Activated CD8-positive, alpha-beta T cell treated with anti-CD3 and anti-CD28 coated beads for 36 hours (primary cell): Measurements from ENCODE around the gene C18orf63. TPM values are rescaled to one million over a fixed set of nuclear protein-coding genes. Genes with fewer than 3 reads are reported as not detected.

Source experiments
- ATAC-seq: fragments of 200-7000 bp; cut with Tn5 transposase; one replicate; pipeline ENCODE4 v1.10.0; 2021; ENCODE audit warnings: mild to moderate bottlenecking, moderate library complexity
- CTCF ChIA-PET: fragments of 350-600 bp; sonication (Branson Sonifier 250); formaldehyde crosslinking; loops from one replicate; lab custom pipeline; 2021; ENCODE audit warnings: antibody characterized with exemption; lab: Charles Lee
- POLR2A ChIA-PET: fragments of 350-600 bp; sonication (Branson Sonifier 250); formaldehyde crosslinking; loops from one replicate; lab custom pipeline; 2021; ENCODE audit warnings: antibody characterized with exemption; lab: Charles Lee
- DNase-seq: peaks from one replicate; pipeline ENCODE4 v3.0.0-alpha.2; 2020
- H3K27ac Mint-ChIP-seq: one replicate; pipeline ENCODE4 v1.8.0; 2021; ENCODE audit warnings: mild to moderate bottlenecking, mixed read lengths
- H3K27me3 Mint-ChIP-seq: one replicate; pipeline ENCODE4 v1.8.0; 2021; ENCODE audit warnings: mixed read lengths
- H3K36me3 Mint-ChIP-seq: one replicate; pipeline ENCODE4 v1.8.0; 2021; ENCODE audit warnings: low read depth, mixed read lengths
- H3K4me1 Mint-ChIP-seq: one replicate; pipeline ENCODE4 v1.8.0; 2021; ENCODE audit warnings: low read depth, mixed read lengths
- H3K4me3 Mint-ChIP-seq: one replicate; pipeline ENCODE4 v1.8.0; 2021; ENCODE audit warnings: mild to moderate bottlenecking, moderate library complexity, mixed read lengths
- H3K9me3 Mint-ChIP-seq: one replicate; pipeline ENCODE4 v1.8.0; 2021; ENCODE audit warnings: mixed read lengths
- intact Hi-C: fragments of 100-400 bp; cut with micrococcal nuclease; formaldehyde crosslinking; loops from one replicate; pipeline ENCODE4 v1.10.0; 2022
- total RNA-seq, 2 experiments: library from RNA; stranded (reverse); gene quantifications; one replicate each; pipeline ENCODE4 v1.2.3, GENCODE V29; 2021
- TF ChIP-seq, protein P1 (sequence below): fragments of 200-600 bp; IDR thresholded peaks from one replicate; pipeline ENCODE4 v1.8.0; 2022; ENCODE audit warnings: antibody characterized with exemption, mild to moderate bottlenecking

The C18orf63 gene
- total RNA-seq, 2 experiments from 2014 or later = not detected

DNA sequence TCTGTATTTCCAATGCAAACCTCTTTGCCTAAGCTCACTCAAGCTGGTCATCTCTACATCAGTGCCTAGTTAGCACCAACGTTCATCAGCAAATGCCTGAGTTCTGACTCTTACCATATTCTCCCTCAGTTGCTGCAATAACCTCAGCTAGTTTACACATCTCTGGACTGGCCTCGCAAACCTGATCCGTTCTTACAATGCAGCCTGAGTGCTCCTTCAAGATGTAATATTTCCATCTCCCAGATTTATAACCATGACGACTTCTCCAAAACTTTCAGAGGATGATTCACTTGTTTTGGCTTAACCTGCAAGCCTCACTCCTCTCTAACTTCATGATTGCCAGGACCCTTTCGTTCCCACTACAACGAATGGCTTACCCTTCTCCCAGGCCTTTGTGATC lies 71.7 kb downstream of the C18orf63 start:
- CTCF ChIA-PET = interaction anchor here (1.3 kb wide), 1 partner anchor 12 kb away, joined by 4 read pairs; no protein-coding TSS in a partner anchor
- ATAC-seq = no peak

DNA sequence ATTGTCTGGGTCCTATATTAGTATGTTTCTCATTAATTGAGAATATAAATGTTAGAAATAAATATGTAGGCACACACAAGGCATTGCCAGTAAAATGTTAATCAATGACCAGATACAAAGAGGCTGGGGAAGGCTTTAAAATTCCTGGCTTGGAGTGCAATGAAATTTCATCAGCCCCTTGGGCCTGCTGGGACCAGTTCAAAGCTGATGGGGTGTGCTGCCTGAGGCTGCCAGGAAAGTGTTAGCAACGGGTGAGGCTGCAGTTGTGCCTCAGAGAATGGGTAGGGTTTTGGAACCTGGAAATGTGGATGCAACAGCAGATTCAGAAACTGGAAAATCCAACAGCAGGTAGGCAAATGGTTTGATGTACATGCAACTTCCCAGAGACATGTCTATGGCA lies 72.6 kb downstream of the C18orf63 start:
- ChIA-PET POLR2A (no interaction called here), CTCF (no interaction called here)
- Mint-ChIP-seq H3K27ac (no peak overlapping the region), H3K36me3 (no peaks in the 10 kb centered on the region), H3K9me3 (no peaks in the 10 kb centered on the region), H3K27me3 (no peaks in the 10 kb centered on the region), H3K4me1 (peaks cover 10% of the 10 kb centered on the region), H3K4me3 (no peak overlapping the region)
- DNase-seq (no peak), ATAC-seq (no peak)
- intact Hi-C loops = no loop called here
- TF ChIP-seq, protein P1, sequence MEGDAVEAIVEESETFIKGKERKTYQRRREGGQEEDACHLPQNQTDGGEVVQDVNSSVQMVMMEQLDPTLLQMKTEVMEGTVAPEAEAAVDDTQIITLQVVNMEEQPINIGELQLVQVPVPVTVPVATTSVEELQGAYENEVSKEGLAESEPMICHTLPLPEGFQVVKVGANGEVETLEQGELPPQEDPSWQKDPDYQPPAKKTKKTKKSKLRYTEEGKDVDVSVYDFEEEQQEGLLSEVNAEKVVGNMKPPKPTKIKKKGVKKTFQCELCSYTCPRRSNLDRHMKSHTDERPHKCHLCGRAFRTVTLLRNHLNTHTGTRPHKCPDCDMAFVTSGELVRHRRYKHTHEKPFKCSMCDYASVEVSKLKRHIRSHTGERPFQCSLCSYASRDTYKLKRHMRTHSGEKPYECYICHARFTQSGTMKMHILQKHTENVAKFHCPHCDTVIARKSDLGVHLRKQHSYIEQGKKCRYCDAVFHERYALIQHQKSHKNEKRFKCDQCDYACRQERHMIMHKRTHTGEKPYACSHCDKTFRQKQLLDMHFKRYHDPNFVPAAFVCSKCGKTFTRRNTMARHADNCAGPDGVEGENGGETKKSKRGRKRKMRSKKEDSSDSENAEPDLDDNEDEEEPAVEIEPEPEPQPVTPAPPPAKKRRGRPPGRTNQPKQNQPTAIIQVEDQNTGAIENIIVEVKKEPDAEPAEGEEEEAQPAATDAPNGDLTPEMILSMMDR = no peak

More for the DNA sequence above, 71.7 kb downstream of the C18orf63 start:
- Mint-ChIP-seq H3K27ac (no peak overlapping the region), H3K4me1 (peaks cover 10% of the 10 kb centered on the region), H3K36me3 (no peaks in the 10 kb centered on the region), H3K9me3 (no peaks in the 10 kb centered on the region), H3K27me3 (no peaks in the 10 kb centered on the region), H3K4me3 (no peak overlapping the region)
- POLR2A ChIA-PET = no interaction called here
- TF ChIP-seq, protein P1 = no peak
- no peak for DNase-seq
- intact Hi-C loops = no loop called here

DNA sequence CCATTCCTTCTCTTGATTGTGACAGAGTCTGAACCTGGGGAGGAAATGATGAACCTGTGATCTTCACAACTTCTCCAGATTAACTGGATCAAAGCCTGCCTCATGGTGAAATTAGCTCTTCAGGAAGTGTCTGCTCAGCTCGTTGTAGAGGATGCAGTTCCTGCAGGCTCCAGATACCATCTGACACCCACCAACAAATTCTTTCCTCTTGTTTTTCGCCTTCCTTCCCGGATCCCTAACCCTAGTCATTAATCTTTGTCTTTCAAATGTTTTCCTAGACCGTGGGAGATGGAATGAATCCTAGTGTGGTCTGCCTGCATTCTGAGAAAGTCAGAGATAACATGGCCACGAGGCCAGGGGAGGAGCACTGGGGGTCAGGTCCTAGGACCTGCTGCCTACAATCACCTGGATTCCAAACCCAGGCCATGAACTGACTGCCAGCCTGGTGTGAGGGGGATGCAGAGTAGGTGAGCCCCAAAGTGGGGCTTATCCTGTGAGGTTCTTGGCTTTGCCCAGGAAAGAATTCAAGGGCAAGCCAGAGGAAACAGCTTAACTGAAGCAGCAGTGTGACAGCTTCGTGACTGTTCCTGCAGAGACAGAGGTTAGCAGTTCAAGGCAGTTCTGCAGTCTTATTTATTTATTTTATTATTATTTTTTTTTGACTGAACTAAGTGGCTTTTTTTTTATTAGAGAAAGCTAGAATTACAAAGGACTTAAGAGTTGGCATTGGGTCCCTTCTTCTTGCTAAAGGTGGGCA lies 73.7 kb downstream of the C18orf63 start:
- TF ChIP-seq, protein P1 = no peak
- DNase-seq = no peak
- H3K27ac Mint-ChIP-seq = no peak overlapping the region
- intact Hi-C loops = no loop called here
- H3K9me3 Mint-ChIP-seq = no peaks in the 10 kb centered on the region
- H3K27me3 Mint-ChIP-seq = no peaks in the 10 kb centered on the region
- POLR2A ChIA-PET = no interaction called here
- CTCF ChIA-PET = interaction anchor here (0.6 to 1.5 kb wide), 2 partner anchors 24 to 36 kb away, joined by 3 read pairs; no protein-coding TSS in a partner anchor
- no peaks in the 10 kb centered on the region for H3K36me3 Mint-ChIP-seq
- ATAC-seq = no peak
- H3K4me3 Mint-ChIP-seq = no peak overlapping the region
- peaks cover 10% of the 10 kb centered on the region for H3K4me1 Mint-ChIP-seq

DNA sequence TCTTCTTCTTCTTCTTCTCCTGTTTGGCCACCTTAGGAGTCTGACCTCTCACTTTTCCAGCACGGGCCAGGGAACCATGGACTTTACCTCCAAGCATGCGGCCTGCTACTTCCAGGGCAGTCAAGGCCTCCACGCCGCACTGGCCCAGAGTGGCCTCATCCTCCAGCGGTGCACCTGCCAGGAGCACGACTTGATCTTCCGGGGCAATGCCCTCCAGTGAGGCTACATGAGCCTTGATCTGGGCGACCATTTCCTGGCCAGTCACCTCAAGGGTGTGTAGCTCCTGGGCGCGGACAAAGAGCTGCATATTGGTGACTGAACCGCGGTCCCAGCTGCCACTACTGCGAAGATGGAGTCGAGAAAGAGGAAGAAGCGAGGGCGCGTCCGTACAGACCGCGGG lies 74.4 kb downstream of the C18orf63 start:
- ATAC-seq (no peak), DNase-seq (no peak)
- Mint-ChIP-seq H3K36me3 (no peaks in the 10 kb centered on the region), H3K4me1 (peaks cover 10% of the 10 kb centered on the region), H3K9me3 (no peaks in the 10 kb centered on the region), H3K4me3 (no peak overlapping the region), H3K27ac (no peak overlapping the region), H3K27me3 (no peaks in the 10 kb centered on the region)
- ChIA-PET CTCF (interaction anchor here (1.5 to 1.7 kb wide), 2 partner anchors 12 to 36 kb away, joined by 3 to 4 read pairs; no protein-coding TSS in a partner anchor), POLR2A (no interaction called here)
- TF ChIP-seq, protein P1 = no peak
- intact Hi-C loops = no loop called here

DNA sequence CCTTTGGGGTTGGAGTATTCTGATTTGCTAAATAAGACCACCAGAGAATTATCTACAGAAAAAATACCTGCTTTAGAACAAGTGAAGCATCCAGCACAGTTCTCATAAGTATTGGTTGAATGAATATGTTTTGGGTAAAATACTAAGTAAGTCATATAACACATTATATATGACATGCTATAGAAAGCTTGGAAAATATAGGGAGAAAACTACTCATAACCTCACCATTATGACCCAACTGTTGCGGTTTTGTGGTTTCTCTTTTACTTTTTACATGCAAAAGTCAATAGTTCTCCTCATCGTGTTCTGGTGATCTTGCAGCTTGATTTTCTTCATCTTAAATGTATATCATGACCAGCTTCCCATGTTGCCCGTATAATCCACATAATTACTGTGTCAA lies 75.3 kb downstream of the C18orf63 start:
- CTCF ChIA-PET = interaction anchor here (1.5 to 1.7 kb wide), 2 partner anchors 13 to 37 kb away, joined by 3 to 4 read pairs; no protein-coding TSS in a partner anchor
- Mint-ChIP-seq H3K27me3 (no peaks in the 10 kb centered on the region), H3K36me3 (no peaks in the 10 kb centered on the region), H3K4me3 (no peak overlapping the region), H3K27ac (no peak overlapping the region), H3K9me3 (no peaks in the 10 kb centered on the region), H3K4me1 (peaks cover 10% of the 10 kb centered on the region)
- intact Hi-C loops = no loop called here
- ATAC-seq = no peak
- POLR2A ChIA-PET = no interaction called here
- DNase-seq = no peak
- TF ChIP-seq, protein P1 = no peak
